ENCODE data around the gene TRIP12.
"Not testable (repeated sequence)": the region's sequence is repeated elsewhere in the genome, so short reads cannot be mapped to it uniquely, and the experiment has no call there.

TRIP12 gene

DNA sequence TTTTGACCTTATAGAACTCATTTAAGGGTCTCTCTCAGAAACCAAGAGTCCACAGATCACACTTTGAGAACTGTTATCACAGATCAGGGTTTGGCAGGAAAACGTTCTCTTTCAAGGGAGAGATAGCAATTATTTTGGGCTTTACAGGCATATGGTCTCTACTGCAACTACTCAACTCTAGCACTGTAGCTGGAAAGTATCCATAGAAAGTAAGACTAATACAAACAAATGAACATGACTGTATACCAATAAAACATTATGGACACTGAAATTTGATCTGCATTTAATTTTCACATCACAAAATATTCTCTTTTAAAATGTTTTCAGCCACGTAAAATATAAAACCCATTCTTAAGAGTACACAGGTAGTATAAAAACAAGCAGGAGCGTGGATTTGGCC lies 100.5 kb downstream of the TRIP12 start:
- DNase-seq = no peak

DNA sequence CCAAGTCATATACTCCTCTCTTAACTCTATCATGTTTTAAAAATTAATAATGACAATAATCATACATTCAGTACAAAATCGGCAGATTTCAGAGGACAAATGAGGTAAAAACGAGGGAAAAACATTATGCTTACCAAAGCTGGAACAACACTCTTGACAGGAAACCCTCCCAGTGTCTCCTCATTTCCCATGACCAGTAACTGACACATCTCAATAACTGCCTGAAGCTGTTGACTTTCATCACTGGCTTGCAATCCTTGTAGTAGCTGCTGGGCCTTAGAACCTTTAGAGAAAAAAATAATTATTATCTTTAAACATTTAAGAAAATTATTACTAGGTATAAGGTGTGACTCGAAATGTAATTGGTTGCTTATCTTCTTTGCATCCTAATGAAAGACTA lies 103.6 kb downstream of the TRIP12 start:
- DNase-seq = no peak

DNA sequence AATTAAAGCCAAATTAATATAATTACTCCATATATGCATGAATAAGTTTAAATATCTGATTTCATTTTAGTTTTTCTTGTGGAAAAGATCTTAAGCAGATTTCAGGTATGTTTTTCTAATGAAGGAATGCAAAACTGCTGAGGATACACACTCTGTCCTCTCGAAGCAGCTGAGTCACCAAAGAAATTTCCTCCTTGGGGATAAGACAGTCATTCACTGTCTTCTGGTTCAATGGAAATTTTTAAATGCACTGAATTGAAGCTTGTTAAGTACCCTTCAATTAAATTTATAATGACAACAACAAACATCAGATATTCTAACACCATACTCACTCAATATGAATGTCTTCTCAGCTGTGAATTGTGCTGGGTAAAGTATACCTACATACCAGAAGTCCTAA lies 106.0 kb downstream of the TRIP12 start:
- DNase-seq = no peak

DNA sequence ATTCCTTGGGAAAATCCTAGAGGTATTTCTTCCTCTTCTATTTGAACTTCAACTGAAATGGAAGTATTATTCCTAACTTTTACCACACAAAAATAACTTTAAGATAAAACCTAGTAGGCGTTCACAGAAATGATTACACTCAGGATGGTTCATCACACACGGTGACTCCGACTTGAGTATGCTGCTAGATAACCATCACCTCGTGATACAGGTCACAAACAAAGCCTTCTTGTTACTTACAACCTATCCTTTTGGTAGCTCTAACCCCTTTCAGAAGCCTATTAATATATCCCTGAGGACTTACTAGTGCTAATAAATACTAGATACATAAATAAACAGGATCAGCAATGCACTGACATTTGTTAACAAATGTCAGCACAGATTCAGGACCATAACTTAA lies 106.5 kb downstream of the TRIP12 start:
- DNase-seq = no peak

DNA sequence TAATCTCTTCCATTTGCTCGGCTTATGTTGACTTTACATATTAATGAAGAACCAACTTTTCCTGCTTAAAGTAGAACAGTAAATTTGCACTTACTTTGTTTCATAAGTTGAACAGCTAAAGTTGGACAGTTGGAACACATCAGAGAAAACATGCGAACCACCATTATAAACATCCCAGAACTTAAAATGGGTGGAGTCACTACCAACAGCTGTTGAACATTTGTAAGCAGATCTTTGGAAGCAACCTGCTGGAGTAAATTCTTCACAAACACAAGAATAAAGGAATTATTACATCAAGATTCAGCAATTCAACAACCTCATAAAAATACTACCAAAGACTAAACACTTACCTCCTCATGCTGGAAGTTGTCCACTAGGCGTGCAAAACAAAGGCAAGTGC lies 111.0 kb downstream of the TRIP12 start:
- DNase-seq = no peak

DNA sequence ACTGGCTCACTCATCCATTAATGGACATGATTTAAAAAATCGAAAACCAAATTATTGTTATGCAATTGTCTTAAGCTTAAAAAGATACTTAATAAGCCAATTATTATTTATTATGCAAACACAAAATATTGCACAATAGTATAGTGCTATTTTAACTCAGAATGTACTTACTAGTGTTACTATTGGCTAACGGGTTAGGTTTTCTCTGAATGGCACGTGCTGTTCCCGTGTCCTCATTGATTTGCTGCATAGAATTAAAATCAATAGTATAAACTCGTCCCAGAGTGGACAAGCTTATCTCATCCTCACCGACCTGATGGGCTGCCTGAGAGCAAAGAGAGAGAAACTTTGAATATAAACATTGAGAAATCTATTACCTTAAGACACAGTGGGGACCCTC lies 116.2 kb downstream of the TRIP12 start:
- no peak for DNase-seq

GRCh38 chr2:229802785-229803184 lies 119.0 kb downstream of the TRIP12 start:
- no peak for DNase-seq

DNA sequence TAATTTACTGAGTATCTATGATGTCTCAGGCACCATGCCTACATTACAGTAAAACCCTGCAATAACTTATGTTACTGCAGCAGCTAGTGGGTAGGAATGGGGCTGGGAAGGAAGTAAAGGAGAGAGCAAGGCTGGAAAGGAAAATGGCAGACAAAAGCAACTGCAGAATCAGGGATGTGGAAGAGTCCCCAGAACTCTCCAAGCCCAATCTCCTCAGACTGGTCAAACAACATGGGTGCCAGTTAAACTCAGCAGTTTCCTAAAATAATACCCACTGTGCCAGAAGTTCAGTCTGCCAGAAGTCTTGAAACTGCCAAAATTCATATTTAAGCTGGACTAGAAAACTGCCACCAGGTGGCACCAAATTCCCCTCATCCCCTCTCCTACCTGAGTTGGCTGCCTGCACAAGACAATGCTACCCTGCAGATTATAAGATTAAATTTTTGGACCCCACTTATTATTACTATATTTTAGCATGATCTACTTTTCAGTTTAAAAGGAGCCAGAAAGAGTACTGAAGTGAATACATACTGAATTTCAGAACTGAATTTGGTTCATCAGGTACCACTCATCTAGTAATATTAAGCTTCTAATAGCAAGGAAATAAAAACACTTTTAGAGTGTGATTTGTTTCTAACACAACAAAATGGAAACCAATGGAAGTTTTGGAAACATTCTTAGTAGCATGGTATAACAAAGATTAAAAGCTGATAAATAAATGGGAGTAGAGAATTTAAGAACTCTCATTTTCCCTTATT lies 120.6 kb downstream of the TRIP12 start:
- peak; percentile 24 to 58 for DNase-seq

DNA sequence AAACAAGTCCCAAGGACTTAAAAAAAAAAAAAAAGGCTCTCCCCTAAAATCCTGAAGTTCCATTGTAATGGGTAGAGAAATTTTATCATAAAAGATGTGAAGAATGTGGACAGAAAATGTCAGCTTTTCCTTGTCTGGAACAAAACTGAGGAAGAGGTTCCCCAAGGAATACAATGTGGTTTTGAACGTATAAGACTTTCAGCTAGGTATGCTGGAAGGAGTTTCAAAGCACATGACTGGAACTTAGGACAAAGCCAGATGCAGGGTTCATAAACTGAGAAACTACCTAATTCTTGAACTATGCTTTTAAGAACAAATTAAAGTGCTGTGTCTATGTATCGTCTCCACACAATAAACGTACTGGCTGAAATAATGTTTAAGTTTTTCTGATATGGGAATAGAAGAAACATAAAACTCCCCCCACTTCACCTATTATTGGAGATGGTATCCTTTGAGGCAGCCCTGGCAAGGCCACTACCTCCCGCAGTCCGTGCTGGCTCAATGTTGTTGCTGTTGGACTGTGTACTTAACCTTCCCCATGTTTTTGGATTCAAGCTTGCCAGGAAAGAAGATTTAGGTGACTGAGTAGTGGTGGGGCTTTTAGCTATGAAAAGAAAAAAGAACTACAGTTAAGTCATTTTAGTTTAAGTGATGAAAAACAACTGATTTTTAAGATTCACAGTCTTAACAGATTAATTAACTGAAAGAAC lies 123.2 kb downstream of the TRIP12 start:
- no peak for DNase-seq

DNA sequence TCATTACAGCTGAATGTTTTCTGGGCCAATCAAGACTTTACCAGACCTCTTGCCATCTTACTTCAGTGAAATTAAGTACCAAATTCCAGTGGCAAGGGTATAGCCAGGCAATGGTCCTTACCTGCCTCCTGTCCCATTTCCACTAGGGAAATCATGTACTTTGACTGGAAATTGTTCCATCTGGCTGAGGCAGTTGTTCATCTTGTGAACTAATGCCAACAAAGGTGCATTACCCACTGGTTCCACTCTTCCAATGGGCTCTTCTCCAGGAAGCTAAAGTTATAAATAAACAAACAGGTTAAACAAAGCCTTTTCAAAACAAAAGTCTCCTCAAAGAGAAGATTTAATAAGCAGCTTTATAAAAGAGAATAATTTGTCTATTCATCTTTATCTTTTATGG lies 126.8 kb downstream of the TRIP12 start:
- no peak for DNase-seq

DNA sequence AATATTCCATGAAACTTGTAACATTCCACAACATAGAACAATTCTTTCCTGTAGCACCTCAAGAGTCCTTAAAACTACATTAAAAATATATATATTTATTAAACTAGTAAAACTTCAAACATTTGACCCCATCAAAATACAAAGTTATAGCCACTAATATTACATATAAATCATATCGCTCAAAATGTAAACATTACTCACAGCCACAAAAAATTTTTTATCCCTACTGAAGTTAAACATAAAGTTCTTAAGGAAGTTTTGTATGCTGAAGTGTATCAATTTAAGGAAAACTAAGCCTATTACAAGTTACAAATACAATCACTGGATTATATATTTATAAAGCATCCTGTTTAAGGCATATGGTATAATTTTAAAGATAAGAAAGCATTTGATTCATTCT lies 127.2 kb downstream of the TRIP12 start:
- no peak for DNase-seq

DNA sequence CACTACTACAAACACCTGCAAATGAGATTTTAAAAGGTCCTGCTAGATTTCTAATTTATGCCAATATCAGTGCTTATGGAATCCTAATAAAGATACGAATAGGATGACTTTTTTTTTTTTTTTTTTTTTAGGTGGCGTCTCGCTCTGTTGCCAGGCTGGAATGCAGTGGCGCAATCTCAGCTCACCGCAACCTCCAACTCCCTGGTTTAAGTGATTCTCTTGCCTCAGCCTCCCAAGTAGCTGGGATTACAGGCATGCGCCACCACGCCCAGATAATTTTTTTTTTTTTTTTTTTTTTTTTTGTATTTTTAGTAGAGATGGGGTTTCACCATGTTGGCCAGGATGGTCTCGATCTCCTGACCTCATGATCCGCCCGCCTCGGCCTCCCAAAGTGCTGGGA lies 135.5 kb downstream of the TRIP12 start:
- DNase-seq = not testable (repeated sequence)

- no peak for DNase-seq
Observed at GRCh38 chr2:229784791-229785190, 137.0 kb downstream of the TRIP12 start.

GRCh38 chr2:229783108-229783721 lies 138.6 kb downstream of the TRIP12 start:
- no peak for DNase-seq

- DNase-seq = peak in 1 of 2 donors; percentile 63
Observed at GRCh38 chr2:229780856-229781773, 140.7 kb downstream of the TRIP12 start.

- no peak for DNase-seq
Observed at GRCh38 chr2:229779650-229780049, 142.2 kb downstream of the TRIP12 start.

DNA sequence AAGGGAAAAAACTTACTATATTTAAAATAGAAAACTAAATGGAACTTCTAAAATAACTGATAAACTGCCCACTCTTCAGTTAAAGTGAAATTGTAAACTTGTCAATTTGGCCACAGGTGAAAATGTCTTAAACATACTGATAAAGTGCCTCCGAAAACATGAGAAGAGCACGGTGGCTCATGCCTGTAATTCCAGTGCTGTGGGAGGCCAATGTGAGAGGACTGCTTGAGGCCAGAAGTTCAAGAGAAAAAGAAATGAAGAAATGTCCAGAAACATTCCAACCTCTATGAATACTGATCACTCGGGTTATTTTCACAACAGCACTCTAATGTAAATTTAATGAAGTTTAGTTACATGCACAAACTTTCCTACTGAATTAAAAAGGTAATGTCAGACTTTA lies 144.1 kb downstream of the TRIP12 start:
- DNase-seq = no peak

DNA sequence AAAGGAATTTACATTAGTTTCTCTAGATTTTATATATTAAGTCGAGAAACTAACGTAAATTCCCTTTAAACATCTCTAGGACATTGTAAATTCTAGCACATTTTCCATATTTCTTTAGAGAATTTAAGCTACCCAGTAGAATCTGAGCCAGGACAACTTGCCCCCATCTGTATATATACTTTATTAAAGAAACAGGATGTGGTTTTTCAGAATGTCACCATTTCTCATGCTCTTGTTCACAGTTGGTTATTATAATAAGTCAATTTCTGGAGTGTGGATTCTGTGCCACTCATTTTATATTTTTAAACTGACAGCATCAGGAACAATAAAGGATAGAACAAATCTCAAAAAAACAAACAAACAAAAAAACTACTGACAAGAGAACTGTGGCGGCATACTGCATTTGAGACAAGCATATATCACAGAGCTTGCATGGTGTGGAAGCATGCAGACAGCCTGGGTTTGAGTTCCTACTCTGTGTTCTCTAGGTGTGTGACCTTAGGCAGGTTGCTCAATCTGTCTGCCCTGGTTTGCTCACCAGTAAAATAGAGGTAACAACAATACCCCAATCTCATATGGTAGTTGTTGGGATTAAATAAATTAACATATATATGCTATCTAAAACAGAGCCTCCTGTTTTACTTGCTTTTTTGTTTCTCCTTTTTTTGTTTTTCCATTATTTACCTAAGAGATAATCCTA lies 146.0 kb downstream of the TRIP12 start:
- no peak for DNase-seq

GRCh38 chr2:229774237-229774636 lies 147.6 kb downstream of the TRIP12 start:
- no peak for DNase-seq

DNA sequence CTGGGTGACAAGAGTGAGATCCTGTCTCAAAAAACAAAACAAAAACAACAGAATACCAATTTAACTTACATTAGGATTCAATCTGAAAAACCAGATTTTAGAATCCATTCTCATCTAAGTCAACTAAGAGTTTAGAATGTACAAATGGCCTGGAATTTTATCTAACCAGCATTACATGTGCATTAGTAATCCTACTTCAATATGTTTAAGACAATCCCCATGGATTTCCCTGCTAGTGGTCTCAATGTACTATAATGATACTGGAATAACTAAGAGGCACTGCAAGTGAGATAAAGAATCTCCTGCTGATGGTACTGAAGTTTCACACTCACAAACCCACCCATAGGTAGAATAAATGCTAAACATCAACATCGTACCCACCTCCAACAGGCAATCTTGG lies 153.6 kb downstream of the TRIP12 start:
- DNase-seq = no peak

- DNase-seq = no peak
Observed at GRCh38 chr2:229765721-229766120, 156.1 kb downstream of the TRIP12 start.

DNA sequence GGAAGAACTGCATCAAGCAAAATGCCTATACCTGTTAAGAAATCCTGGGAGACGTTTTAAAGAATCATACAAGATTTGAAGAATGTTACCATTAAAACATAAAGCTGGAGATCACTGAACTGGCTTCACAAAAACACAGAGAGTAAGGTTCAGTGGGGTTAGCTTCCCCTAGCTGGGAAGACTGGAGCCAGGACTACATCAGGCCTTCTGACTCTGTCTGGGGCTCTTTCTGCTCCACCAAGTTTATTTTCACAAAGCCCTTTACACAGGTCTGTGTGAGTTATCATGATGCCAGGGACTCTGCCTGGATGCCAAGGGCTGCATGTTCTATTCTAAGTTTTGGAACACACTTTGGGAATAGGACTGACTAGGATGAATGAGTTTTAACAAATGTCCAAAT lies 160.1 kb downstream of the TRIP12 start:
- DNase-seq = no peak
